Hippocampal formation (tissue), 2 donors: ENCODE results near the gene GDPGP1.
"Not testable (repeated sequence)": the region's sequence is repeated elsewhere in the genome, so short reads cannot be mapped to it uniquely, and the experiment has no call there.

ENCODE experiments used
- DNase-seq, 2 donors: peaks; one replicate each; lab custom pipeline; 2025; lab: John Stamatoyannopoulos, UW

The GDPGP1 gene

GRCh38 chr15:90260731-90261130 lies 26.7 kb downstream of the GDPGP1 start:
- DNase-seq, result not testable (repeated sequence)

DNA sequence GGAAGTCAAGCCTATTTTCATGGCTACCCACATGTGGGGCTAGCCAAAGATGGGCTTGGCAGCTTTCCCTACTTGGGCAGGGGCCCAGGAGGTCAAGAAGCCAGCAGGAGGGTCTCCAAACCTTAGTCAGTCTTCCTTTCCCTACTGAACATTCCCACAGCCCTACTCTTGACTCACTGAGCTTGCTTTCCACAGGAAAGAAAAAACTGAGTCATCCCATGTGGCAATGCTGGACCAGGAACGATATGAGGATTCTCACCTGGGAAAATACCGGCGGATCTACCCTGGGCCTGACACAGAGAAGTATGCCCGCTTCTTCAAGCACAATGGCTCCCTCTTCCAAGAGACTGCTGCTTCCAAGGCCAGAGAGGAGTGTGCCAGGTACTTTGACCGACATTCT lies 27.8 kb downstream of the GDPGP1 start:
- DNase-seq, result no peak

- no peak for DNase-seq
Measured at GRCh38 chr15:90262426-90262825, 28.4 kb downstream of the GDPGP1 start.

- no peak for DNase-seq
Measured at GRCh38 chr15:90264671-90265070, 30.7 kb downstream of the GDPGP1 start.

DNA sequence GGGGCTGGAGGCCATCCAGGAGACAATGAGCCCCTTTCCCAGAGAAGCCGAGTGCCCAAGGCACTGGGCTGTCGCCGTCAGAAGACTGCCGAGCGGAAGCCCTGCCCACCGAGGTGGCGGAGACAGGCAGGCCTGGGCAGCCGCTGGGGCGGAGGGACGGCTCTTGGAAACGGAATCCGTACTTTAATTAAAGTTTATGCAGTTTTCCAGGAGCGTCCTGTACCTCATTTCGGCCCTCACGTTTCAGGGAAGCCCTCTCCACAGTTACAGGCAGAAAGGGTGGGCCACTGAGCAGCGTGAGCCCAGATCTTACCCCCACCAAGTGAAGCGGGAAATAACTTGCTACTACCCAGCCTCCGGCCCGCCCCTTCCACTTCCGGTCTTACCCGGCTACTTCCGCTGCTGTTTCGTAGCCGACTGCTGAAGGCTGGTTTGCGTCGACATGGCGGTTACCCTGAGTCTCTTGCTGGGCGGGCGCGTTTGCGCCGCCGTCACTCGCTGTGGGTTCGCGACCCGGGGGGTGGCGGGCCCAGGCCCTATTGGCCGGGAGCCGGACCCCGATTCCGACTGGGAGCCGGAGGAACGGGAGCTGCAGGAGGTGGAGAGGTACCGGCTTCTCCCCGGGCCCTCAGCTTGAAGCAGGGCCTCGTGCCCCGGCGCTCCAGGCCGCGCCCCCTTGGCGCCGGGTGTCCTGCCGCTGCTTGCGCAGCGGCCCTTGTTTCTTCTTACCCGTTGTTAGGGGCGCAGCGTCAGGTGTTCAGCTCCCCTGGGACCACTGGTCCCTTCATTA lies 31.5 kb downstream of the GDPGP1 start, which contains the start of gene NGRN:
NGRN (plus strand) TSS at position 402 of the 790 bp plus-strand sequence; CDS start at position 443, 41 bp downstream.
- DNase-seq, result peak; percentile 89 to 93

- DNase-seq, result peak in 1 of 2 donors; percentile 44
Measured at GRCh38 chr15:90266061-90266431, 32.0 kb downstream of the GDPGP1 start.

- DNase-seq, result no peak
Measured at GRCh38 chr15:90266485-90266884, 32.5 kb downstream of the GDPGP1 start.

GRCh38 chr15:90268415-90268814 lies 34.4 kb downstream of the GDPGP1 start:
- no peak for DNase-seq

DNA sequence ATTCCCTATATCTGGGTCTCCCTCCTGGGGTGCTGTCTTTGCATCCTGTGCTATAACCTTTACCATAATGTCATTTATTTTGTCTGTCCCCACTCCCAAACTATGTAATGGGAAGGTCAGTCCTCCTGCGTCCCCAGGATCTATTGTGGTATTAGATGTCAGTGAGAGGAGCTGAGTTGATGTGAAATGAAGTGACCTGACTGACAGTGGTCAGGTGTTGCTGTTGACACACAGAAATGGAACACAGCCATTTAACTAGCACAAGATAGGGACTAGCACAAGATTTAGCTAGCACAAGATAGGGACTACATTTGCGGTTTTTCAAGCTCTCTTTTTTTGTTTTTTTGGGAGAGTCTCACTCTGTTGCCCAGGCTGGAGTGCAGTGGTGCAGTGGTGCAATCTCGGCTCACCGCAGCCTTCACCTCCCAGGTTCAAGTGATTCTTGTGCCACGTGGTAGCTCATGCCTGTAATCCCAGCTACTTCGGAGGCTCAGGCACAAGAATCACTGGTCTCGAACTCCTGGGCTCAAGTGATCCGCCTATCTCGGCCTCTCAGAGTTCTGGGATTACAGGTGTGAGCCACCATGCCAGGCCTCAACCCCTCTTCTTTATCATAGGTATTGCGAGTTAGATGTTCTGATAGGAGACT lies 36.6 kb downstream of the GDPGP1 start:
- DNase-seq, result no peak

DNA sequence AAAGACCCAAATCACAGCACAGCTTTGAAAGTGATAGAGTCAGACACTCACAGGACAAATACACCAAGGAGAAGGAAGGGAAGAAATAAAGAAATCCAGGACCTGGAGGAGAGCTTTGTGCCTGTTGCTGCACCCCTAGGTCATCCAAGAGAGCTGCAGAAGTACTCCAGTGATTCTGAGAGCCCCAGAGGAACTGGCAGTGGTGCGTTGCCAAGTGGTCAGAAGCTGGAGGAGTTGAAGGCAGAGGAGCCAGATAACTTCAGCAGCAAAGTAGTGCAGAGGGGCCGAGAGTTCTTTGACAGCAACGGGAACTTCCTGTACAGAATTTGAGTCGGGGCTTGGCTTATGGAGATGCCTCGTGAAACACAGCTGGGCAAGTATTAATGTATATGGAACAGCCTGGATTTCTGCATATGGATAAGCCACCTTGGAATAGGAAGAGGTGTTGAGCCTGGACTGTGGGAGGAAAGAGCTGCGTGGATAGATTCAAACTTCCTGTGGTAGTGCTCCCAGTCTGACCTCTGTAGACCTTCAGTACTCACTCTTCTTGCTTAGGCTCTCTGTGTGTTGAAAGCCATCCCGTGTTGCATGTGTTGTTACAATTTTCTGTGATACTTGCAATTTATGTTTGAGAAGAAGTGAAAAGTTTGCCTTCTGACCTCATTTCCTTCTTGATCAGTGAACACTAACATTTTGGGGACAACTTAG lies 37.6 kb downstream of the GDPGP1 start:
- no peak for DNase-seq

GRCh38 chr15:90278467-90278866 lies 44.5 kb downstream of the GDPGP1 start:
- not testable (repeated sequence) for DNase-seq

DNA sequence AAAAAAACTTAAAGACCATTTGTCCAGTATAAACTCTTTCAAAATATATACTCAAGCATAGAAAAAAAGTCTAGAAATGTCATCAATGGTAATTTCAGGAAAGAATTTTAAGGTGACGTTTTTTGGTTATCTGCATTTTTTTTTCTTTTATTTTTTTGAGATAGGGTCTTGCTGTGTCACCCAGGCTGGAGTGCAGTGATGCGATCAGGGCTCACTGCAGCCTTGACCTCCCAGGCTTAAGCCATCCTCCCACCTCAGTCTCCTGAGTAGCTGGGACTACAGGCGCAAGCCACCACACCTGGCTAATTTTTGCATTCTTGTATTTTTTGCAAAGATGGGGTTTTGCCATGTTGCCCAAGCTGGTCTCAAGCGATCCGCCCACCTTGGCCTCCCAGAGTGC lies 46.7 kb downstream of the GDPGP1 start:
- DNase-seq, result not testable (repeated sequence)

DNA sequence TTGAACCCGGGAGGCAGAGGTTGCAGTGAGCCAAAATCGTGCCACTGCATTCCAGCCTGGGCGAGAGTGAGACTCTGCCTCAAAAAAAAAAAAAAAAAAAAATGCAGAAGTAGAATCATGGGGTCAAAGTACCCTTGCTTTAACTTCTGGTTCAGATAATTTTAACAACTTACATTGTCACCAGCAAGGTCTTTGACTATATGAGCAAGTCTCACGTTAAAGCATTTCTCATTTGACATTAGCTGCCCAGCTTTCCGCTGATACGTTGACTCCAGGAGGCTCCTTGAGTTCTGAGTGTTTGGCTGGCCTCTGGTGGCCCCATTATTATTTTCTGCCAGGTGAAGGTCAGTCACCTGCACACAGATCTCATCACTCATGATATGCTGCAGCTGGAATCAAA lies 47.6 kb downstream of the GDPGP1 start:
- DNase-seq, result not testable (repeated sequence)

- no peak for DNase-seq
Measured at GRCh38 chr15:90286678-90287077, 52.7 kb downstream of the GDPGP1 start.

- no peak for DNase-seq
Measured at GRCh38 chr15:90287101-90287500, 53.1 kb downstream of the GDPGP1 start.

- DNase-seq, result no peak
Measured at GRCh38 chr15:90287946-90288345, 53.9 kb downstream of the GDPGP1 start.

DNA sequence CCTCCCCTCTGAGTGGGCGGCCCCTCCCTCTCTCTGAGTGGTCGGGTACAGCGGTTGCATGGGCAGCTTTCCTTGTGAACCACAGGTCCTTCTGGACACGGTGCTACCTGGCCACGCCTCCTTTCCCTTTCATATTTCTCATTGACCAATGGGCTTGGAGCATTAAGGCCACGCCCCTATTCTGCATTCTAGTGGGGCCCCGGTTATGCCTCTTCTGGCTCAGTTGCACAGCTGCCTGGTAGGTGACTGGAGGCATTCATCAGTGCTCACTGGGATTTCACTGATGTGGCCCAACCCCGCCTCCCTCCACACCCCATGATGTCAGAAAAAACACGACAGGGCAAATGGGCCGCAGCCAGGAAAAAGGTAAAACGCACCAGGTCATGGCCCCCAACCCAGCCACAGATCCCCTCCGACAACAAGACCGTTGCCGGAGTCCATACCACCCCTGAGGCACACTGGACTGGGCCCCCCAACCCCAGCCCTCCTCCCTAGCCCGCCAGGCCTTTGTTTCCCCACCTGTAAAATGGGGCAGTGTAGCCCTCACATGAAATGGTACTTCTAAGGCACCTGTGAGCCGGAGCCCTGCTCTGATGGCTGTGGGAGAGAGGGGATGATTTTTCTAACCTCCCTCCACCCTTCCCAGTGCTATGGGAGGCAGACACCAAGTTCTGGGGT lies 57.8 kb downstream of the GDPGP1 start:
- DNase-seq, result no peak

DNA sequence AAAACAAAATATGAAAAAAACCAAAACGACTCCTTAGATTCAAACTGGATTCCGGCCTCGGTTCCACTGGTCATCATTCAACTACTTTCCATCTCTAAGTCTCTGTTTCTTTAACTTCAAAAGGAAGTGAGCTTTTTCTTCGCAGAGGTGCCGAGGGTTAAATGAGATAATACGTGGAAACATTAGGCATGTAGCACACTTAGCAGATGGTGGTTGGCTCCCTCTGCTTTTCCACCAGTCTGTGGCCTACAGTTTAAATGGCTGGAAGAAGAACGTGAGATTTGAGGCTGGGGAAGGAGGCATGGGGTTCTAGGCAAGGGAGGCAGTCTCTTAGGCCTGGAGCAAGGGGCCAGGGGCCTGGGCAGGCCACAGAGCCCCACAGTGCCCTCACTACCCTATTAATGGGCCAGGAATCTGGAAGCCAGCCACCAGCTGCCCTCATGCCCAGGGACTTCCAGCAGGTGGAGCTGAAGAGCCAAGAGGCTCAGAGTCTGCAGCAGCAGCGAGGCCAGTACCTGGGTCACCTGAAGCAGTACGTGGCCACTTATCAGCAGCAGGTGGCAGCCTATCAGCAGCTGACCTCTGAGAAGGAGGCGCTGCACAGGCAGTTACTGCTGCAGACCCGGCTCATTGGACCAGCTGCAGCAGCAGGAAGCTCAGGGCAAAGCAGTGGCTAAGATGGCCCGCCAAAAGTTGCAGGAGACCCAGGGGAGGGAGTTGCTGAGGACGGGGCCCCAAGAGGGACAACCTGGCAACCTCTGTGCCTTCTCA lies 59.2 kb downstream of the GDPGP1 start:
- DNase-seq, result peak in 1 of 2 donors; percentile 27

DNA sequence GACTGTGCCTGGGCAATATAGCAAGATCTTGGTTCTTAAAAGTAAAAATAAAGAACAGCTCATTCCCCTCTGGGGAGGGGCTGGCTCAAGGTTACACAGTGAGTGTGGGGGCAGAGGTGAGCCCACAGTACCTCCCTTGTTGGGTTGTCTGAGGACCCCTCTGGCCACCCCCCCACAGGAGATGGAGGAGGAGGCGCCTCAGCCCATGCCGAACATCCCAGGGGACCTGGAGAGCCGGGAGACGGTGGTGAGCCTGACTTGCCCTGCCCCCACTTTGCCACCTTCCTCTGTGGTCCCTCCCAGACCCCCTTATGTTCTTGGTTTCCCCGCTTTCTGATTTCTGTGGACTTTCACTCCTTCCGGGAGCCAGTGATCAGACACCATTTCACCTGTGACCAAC lies 60.1 kb downstream of the GDPGP1 start:
- no peak for DNase-seq

GRCh38 chr15:90294601-90295269 lies 60.7 kb downstream of the GDPGP1 start:
- no peak for DNase-seq

GRCh38 chr15:90295270-90295648 lies 61.2 kb downstream of the GDPGP1 start:
- DNase-seq, result no peak
